DND-41 (cell line): Measurements from ENCODE around the gene CARHSP1.
"Not testable (repeated sequence)": the region's sequence is repeated elsewhere in the genome, so short reads cannot be mapped to it uniquely, and the experiment has no call there.

ENCODE experiments used
- ATAC-seq: fragments of 200-7000 bp; cut with Tn5 transposase; 3 replicates; pipeline ENCODE4 v1.9.1; 2021; ENCODE audit warnings: low read depth; ENCODE audit not compliant: insufficient read depth
- DNase-seq: peaks from one replicate; pipeline ENCODE4 v3.0.0-alpha.2; 2020
- H2AFZ ChIP-seq: 2 replicates; pipeline ENCODE4 v1.6.0; 2012; ENCODE audit warnings: low read depth, low read length
- H3K27ac ChIP-seq: 2 replicates; pipeline ENCODE4 v1.5.1; 2012; ENCODE audit warnings: low read length, inconsistent platforms
- H3K27me3 ChIP-seq: fragments of 200-600 bp; sonication (generic); 2 replicates; pipeline ENCODE4 v1.6.0; 2012; ENCODE audit warnings: low read length, mild to moderate bottlenecking, inconsistent platforms; ENCODE audit not compliant: insufficient read depth, poor library complexity
- H3K36me3 ChIP-seq: 2 replicates; pipeline ENCODE4 v1.5.1; 2012; ENCODE audit warnings: low read length, inconsistent platforms; ENCODE audit not compliant: insufficient read depth
- H3K4me1 ChIP-seq: 2 replicates; pipeline ENCODE4 v1.5.1; 2012; ENCODE audit warnings: mild to moderate bottlenecking, low read length; ENCODE audit not compliant: insufficient read depth
- H3K4me2 ChIP-seq: 2 replicates; pipeline ENCODE4 v1.6.0; 2012; ENCODE audit warnings: mild to moderate bottlenecking, moderate library complexity, low read length, inconsistent platforms; ENCODE audit not compliant: insufficient read depth
- H3K4me3 ChIP-seq, 2 experiments: fragments of 200-600 bp in 1 of 2; shearing (Covaris generic) in 1 of 2; 2 replicates each; pipeline ENCODE4 v1.5.1; 2012 to 2016; ENCODE audit warnings: inconsistent platforms in 2 of 2, low read length in 2 of 2, mild to moderate bottlenecking in 2 of 2, low read depth in 1 of 2, moderate library complexity in 1 of 2
- H3K79me2 ChIP-seq: 2 replicates; pipeline ENCODE4 v1.6.0; 2012; ENCODE audit warnings: low read length, inconsistent platforms; ENCODE audit not compliant: insufficient read depth
- H3K9ac ChIP-seq: 2 replicates; pipeline ENCODE4 v1.6.0; 2012; ENCODE audit warnings: low read depth, mild to moderate bottlenecking, inconsistent platforms, low read length, moderate library complexity
- H3K9me3 ChIP-seq: 2 replicates; pipeline ENCODE4 v1.5.1; 2012; ENCODE audit warnings: low read length, moderate library complexity, mild to moderate bottlenecking, inconsistent platforms; ENCODE audit not compliant: insufficient read depth, severe bottlenecking
- H4K20me1 ChIP-seq: 2 replicates; pipeline ENCODE4 v1.6.0; 2012; ENCODE audit warnings: low read length; ENCODE audit not compliant: insufficient read depth
- CTCF ChIP-seq: IDR thresholded peaks from 2 replicates; pipeline ENCODE4 v1.5.1; 2012; ENCODE audit warnings: borderline replicate concordance, low read length, moderate library complexity, mild to moderate bottlenecking; ENCODE audit not compliant: poor library complexity, severe bottlenecking; ENCODE audit errors: extremely low read depth
- EZH2 ChIP-seq: IDR thresholded peaks from 3 replicates; pipeline ENCODE4 v1.6.1; 2012; ENCODE audit warnings: borderline replicate concordance, low read depth, mild to moderate bottlenecking, moderate library complexity, low read length, inconsistent platforms; ENCODE audit not compliant: severe bottlenecking

Gene CARHSP1

GRCh38 chr16:8846401-8846932 lies 22.3 kb downstream of the CARHSP1 start:
- Histone ChIP-seq H3K4me3 (no peak overlapping the region), H3K4me1 (peaks cover 6% of the 10 kb centered on the region; the same call in 1 of the 2 replicates), H2AFZ (no peak overlapping the region), H3K9ac (no peak overlapping the region), H3K4me2 (no peak overlapping the region), H3K79me2 (peaks cover 63% of the 10 kb centered on the region), H3K36me3 (peaks cover 61% of the 10 kb centered on the region), H3K27ac (no peak overlapping the region), H3K9me3 (no peaks in the 10 kb centered on the region), H3K27me3 (no peaks in the 10 kb centered on the region), H4K20me1 (peaks cover 55% of the 10 kb centered on the region)
- no peak for ATAC-seq
- DNase-seq = no peak
- TF ChIP-seq CTCF (no peak), EZH2 (no peak)

GRCh38 chr16:8845699-8846298 lies 23.0 kb downstream of the CARHSP1 start:
- ATAC-seq = no peak

DNA sequence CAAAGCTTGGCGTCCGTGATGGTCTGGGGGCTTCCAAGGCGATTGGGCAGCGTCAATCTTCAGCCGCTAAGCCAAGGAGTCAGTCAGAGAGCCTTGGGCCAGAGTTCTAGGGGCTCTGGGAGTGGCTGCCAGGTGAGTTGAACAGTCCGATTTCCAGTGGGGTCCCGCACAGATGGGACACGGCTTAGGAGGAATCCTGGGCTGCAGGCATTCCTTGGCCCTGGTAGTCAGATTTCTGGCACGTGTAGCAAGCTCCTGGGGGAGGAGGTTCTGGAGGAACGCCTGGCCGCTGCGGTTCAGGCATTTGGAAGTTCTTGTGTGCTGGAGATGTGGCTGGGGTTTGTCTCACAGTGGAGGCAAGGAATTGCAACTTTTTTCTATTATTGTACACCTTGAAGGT lies 25.5 kb downstream of the CARHSP1 start:
- H3K4me3 ChIP-seq, H3K9me3 ChIP-seq, ATAC-seq, H2AFZ ChIP-seq, H3K27me3 ChIP-seq, H3K9ac ChIP-seq, DNase-seq, H3K27ac ChIP-seq, H3K4me2 ChIP-seq, H3K4me1 ChIP-seq: not testable (repeated sequence)
- Histone ChIP-seq H3K79me2 (peaks cover 54% of the 10 kb centered on the region), H3K36me3 (peaks cover 29% of the 10 kb centered on the region), H4K20me1 (peaks cover 35% of the 10 kb centered on the region)

More at GRCh38 chr16:8845699-8846298, 23.0 kb downstream of the CARHSP1 start:
- Histone ChIP-seq H3K4me2 (no peak overlapping the region), H3K27me3 (no peaks in the 10 kb centered on the region), H3K27ac (0 out of 2 replicates have a peak overlapping the region, but pooled peaks have one; percentile 10), H3K36me3 (peaks cover 54% of the 10 kb centered on the region), H3K4me1 (peaks cover 6% of the 10 kb centered on the region; the same call in 1 of the 2 replicates), H3K9me3 (no peaks in the 10 kb centered on the region), H3K79me2 (peaks cover 62% of the 10 kb centered on the region), H2AFZ (no peak overlapping the region), H3K9ac (no peak overlapping the region), H4K20me1 (peaks cover 52% of the 10 kb centered on the region), H3K4me3 (no peak overlapping the region)
- DNase-seq = no peak
- TF ChIP-seq EZH2 (no peak), CTCF (no peak)

DNA sequence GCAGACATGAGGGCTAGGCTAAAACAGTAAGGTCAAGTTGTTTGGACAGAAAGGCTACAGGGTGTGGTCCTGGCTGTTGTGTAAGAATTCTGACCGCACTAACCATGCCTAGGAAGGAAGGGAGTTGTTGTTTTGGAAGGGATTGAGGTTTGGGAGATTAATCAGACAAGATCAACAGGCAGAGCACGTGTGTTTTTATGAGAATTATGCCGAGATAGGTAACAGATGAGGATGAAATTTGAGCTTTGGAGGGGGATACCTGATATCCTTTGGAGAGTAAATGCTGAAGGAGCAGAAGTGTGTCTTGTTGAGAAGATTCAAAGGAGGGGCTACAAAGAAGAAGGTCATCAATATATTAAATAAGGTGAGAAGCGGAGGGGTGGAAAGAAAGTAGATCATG lies 26.8 kb downstream of the CARHSP1 start:
- peaks cover 23% of the 10 kb centered on the region for H4K20me1 ChIP-seq
- not testable (repeated sequence) for H3K4me1 ChIP-seq, ATAC-seq, DNase-seq, H3K4me2 ChIP-seq, H3K27ac ChIP-seq, H3K27me3 ChIP-seq, H3K9me3 ChIP-seq, H2AFZ ChIP-seq, H3K9ac ChIP-seq, H3K4me3 ChIP-seq
- H3K79me2 ChIP-seq = peaks cover 50% of the 10 kb centered on the region
- peaks cover 17% of the 10 kb centered on the region for H3K36me3 ChIP-seq

- DNase-seq, H3K9me3 ChIP-seq, H3K9ac ChIP-seq, H3K4me2 ChIP-seq, H3K27me3 ChIP-seq, H2AFZ ChIP-seq, ATAC-seq, H3K4me3 ChIP-seq, H3K36me3 ChIP-seq, H4K20me1 ChIP-seq, H3K4me1 ChIP-seq, H3K27ac ChIP-seq: not testable (repeated sequence)
- H3K79me2 ChIP-seq = peaks cover 49% of the 10 kb centered on the region
Observed at GRCh38 chr16:8837594-8837993, 31.2 kb downstream of the CARHSP1 start.

- peaks cover 17% of the 10 kb centered on the region for H3K4me1 ChIP-seq
- not testable (repeated sequence) for H2AFZ ChIP-seq, H3K27me3 ChIP-seq, H3K4me2 ChIP-seq, ATAC-seq, H3K9me3 ChIP-seq, H3K9ac ChIP-seq, DNase-seq, H3K36me3 ChIP-seq, H3K4me3 ChIP-seq, H3K27ac ChIP-seq
- H3K79me2 ChIP-seq = peaks cover 43% of the 10 kb centered on the region
- H4K20me1 ChIP-seq = peaks cover 12% of the 10 kb centered on the region; the same call in 1 of the 2 replicates
Observed at GRCh38 chr16:8836797-8837196, 32.0 kb downstream of the CARHSP1 start.
